ENCODE results near the gene FPGS. TPM values are rescaled to one million over a fixed set of nuclear protein-coding genes. Genes with fewer than 3 reads are reported as not detected.

Gene FPGS
- polyA plus RNA-seq, 3 donors = 21.3 to 28.5 (median 25.2) TPM

GRCh38 chr9:127860260-127860659 is 57.6 kb downstream of the FPGS start:
- Histone ChIP-seq H3K36me3 (replicated peaks in 1 of 2; ENCODE audit: control insufficient read depth in 1 of 2, insufficient read depth in 2 of 2, low read length in 2 of 2) (no peaks in the 10 kb centered on the region), H3K9me3 (replicated peaks in 1 of 2; ENCODE audit: control insufficient read depth in 1 of 2, insufficient read depth in 1 of 2, low read length in 2 of 2) (no peaks in the 10 kb centered on the region), H3K4me1 (ENCODE audit: control insufficient read depth in 1 of 2, insufficient read depth in 2 of 2, low read length in 2 of 2) (peaks cover 48 to 57% of the 10 kb centered on the region in 2 donors), H3K27me3 (ENCODE audit: control insufficient read depth in 2 of 2, insufficient read depth in 2 of 2, low read length in 2 of 2) (no peaks in the 10 kb centered on the region), H2AFZ (ENCODE audit: insufficient read depth, low read depth, low read length, poor library complexity, severe bottlenecking) (no peak overlapping the region), H3K79me2 (ENCODE audit: insufficient read depth, low read length) (no peaks in the 10 kb centered on the region), H3K4me2 (replicated peaks; ENCODE audit: extremely low read depth, low read length, poor library complexity, severe bottlenecking) (no peak overlapping the region), H3K9ac (ENCODE audit: insufficient read depth, low read length, poor library complexity, severe bottlenecking) (no peak overlapping the region), H3K27ac (ENCODE audit: low read depth in 1 of 2, low read length in 2 of 2) (no peak overlapping the region), H4K20me1 (ENCODE audit: insufficient read depth, low read length) (no peaks in the 10 kb centered on the region), H3K4me3 (replicated peaks in 1 of 3; ENCODE audit: low read depth in 2 of 3, low read length in 3 of 3) (no peak overlapping the region)
- Mint-ChIP-seq H3K36me3 (peaks cover 3 to 4% of the 10 kb centered on the region in 2 donors), H3K4me1 (peaks cover 56% of the 10 kb centered on the region), H3K27me3 (ENCODE audit: low read depth in 3 of 3) (peaks cover 0 to 5% (median 1%) of the 10 kb centered on the region in 3 donors), H3K9me3 (peaks cover 0 to 2% (median 0%) of the 10 kb centered on the region in 7 donors), H3K4me3 (no peak overlapping the region), H3K27ac (peak overlapping the region in 1 of 7 donors; percentile 61)
- intact Hi-C loops (cut with micrococcal nuclease) = loop anchor here in 1 of 2 donors (5.0 kb wide), 2 partner anchors 33 to 57 kb away; partner anchors contain the start of gene ST6GALNAC4
- 95% methylated on average over 7 of the region's 8 CpGs for WGBS (ENCODE audit: insufficient coverage)
- DNase-seq = no peak
- no peak for TF ChIP-seq CTCF (IDR thresholded peaks at IDR 0.05)

DNA sequence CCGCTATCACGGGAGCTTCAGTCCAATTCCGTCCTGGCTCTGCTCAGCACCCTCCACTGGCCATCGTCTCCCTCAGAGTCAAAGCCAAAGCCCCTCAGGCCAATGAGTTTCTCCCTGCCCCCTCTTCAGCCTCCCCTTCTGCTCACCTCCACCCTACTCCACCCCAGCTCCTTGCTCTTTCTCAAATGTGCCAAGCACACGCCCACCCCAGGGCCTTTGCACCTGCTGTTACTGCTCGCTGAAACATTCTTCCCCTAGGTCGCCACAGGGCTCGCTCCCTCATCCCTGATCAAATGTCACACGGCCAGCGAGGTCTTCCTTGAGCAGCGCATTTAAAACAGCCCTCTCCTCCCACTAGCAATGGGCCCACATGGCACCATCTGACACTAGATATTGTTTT is 58.1 kb downstream of the FPGS start:
- peaks cover 57% of the 10 kb centered on the region for H3K4me1 Mint-ChIP-seq
- H2AFZ ChIP-seq (ENCODE audit: insufficient read depth, low read depth, low read length, poor library complexity, severe bottlenecking) = no peak overlapping the region
- H3K4me3 Mint-ChIP-seq = no peak overlapping the region
- H3K9me3 Mint-ChIP-seq = peaks cover 0 to 2% (median 0%) of the 10 kb centered on the region in 7 donors
- TF ChIP-seq CTCF (IDR thresholded peaks at IDR 0.05) = no peak
- H3K27me3 Mint-ChIP-seq (ENCODE audit: low read depth in 3 of 3) = peaks cover 0 to 5% (median 1%) of the 10 kb centered on the region in 3 donors
- H3K36me3 Mint-ChIP-seq = peaks cover 4% of the 10 kb centered on the region in 2 donors
- no peaks in the 10 kb centered on the region for H4K20me1 ChIP-seq (ENCODE audit: insufficient read depth, low read length)
- H3K27me3 ChIP-seq (ENCODE audit: control insufficient read depth in 2 of 2, insufficient read depth in 2 of 2, low read length in 2 of 2) = no peaks in the 10 kb centered on the region
- H3K4me1 ChIP-seq (ENCODE audit: control insufficient read depth in 1 of 2, insufficient read depth in 2 of 2, low read length in 2 of 2) = peaks cover 48 to 58% of the 10 kb centered on the region in 2 donors
- H3K4me2 ChIP-seq (replicated peaks; ENCODE audit: extremely low read depth, low read length, poor library complexity, severe bottlenecking) = no peak overlapping the region
- no peaks in the 10 kb centered on the region for H3K79me2 ChIP-seq (ENCODE audit: insufficient read depth, low read length)
- H3K27ac ChIP-seq (ENCODE audit: low read depth in 1 of 2, low read length in 2 of 2) = no peak overlapping the region
- H3K4me3 ChIP-seq (replicated peaks in 1 of 3; ENCODE audit: low read depth in 2 of 3, low read length in 3 of 3) = no peak overlapping the region
- H3K9ac ChIP-seq (ENCODE audit: insufficient read depth, low read length, poor library complexity, severe bottlenecking) = no peak overlapping the region
- H3K9me3 ChIP-seq (replicated peaks in 1 of 2; ENCODE audit: control insufficient read depth in 1 of 2, insufficient read depth in 1 of 2, low read length in 2 of 2) = no peaks in the 10 kb centered on the region
- intact Hi-C loops (cut with micrococcal nuclease) = loop anchor here in 1 of 2 donors (5.0 kb wide), 2 partner anchors 33 to 57 kb away; partner anchors contain the start of gene ST6GALNAC4
- H3K36me3 ChIP-seq (replicated peaks in 1 of 2; ENCODE audit: control insufficient read depth in 1 of 2, insufficient read depth in 2 of 2, low read length in 2 of 2) = no peaks in the 10 kb centered on the region
- peak overlapping the region in 2 of 7 donors; percentile 31 to 40 for H3K27ac Mint-ChIP-seq
- WGBS (ENCODE audit: insufficient coverage) = 90% methylated on average over 5 of the region's 11 CpGs
- DNase-seq = no peak

All from CD14-positive monocyte (primary cell).